Mesenteric fat pad (tissue), 1 donor: ENCODE results near the gene HUNK. TPM values are rescaled to one million over a fixed set of nuclear protein-coding genes. Genes with fewer than 3 reads are reported as not detected.

Experiments
- DNase-seq: peaks from one replicate; pipeline ENCODE4 v3.0.0-alpha.2; 2020; ENCODE audit warnings: low spot score
- total RNA-seq: library from RNA; stranded (reverse); fragmentation: NEBNext Ultra II Directional; extraction: Animal tissue kit (Norgen Biotek cat#: 25700); gene quantifications from one replicate; pipeline ENCODE4 v1.2.1, GENCODE V29; 2021
- donor health status: DM: yes; HTN: yes; CAD: no.

The HUNK gene
- total RNA-seq, 1 donor from 2014 or later: 0.55 TPM

DNA sequence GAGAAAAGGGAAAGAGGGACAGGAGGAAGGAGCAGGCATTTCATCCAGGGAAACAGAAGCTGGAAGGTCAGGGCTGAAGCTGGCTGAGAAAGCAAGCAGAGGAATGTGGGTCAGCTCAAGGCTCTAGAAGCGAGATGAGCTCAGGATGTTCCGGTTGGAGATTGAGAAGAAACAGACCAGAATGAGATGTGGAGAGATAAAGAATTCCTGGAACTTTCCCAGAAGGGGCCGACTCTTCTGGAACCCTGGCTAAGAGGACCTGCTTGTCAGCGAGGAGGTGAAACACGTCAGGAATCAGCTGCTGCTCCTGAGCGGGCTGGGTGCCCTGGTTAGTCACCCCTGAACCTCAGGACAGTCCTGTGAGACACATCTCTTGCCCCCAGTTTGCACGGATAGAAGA, 75.9 kb downstream of the HUNK start:
- DNase-seq: no peak

GRCh38 chr21:31952828-31953227, 80.0 kb downstream of the HUNK start:
- no peak for DNase-seq

DNA sequence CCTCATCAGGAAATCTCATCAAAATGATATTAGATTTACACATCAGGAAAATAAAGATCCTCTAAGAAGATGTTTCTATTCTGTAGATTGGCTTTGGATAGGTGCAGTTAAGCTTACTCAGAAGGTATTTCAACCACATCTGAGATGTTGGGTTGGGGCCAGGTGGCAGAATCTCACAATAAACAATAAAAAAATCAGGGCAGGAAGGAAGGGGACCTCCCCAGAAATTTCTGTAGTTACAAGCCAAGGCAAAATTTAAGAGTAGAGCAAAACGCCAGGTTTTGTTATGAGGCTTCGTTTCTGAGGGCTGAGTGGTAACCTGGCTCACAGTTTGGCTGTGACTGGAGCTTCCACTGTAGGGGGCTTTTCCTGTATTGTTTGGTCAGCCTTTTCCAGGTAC, 84.8 kb downstream of the HUNK start:
- DNase-seq: no peak

GRCh38 chr21:31959881-31960280, 87.1 kb downstream of the HUNK start:
- no peak for DNase-seq

- no peak for DNase-seq
Measured at GRCh38 chr21:31961027-31961426, 88.2 kb downstream of the HUNK start.

- DNase-seq: no peak
Measured at GRCh38 chr21:31961704-31962103, 88.9 kb downstream of the HUNK start.

DNA sequence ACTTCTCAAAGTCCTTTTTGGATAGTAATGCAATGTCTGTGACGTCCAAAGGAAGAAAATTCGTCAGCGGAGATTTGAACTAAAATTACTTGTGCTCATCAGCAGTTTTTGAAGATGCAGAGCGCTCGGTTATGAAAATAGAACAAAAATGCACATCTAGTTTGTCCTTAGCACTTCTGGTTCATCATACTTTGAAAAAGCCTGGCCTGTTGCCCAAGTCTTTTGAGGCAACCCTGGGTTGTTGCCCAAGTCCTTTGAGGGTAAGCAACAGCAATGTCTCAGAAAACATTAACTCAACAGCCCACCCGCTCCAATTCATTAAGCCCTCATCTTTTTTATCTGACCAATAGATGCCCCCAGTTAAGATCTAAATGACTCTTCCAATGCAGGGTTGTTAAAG, 91.9 kb downstream of the HUNK start:
- no peak for DNase-seq

- no peak for DNase-seq
Measured at GRCh38 chr21:31967334-31967733, 94.5 kb downstream of the HUNK start.

DNA sequence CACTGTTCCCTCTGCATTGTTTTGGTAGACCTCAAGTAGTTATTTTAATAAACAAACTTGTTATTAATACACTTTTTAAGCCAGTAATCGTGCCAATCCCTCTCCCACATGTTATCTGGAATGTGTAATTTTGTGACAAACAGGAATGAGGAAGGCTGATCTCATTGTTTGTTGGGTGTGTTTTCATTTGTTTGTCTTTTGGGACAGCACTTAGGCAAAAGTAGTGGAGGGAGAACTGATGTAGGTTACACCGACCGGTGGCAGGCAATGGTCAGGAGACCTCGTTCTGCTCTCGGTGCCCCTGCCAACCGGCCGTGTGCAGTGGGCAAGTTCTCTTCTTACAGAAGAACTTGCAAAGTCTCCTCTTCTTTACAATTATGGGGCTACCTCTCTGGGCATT, 99.8 kb downstream of the HUNK start:
- DNase-seq: no peak

- DNase-seq: no peak
Measured at GRCh38 chr21:31973402-31973944, 100.7 kb downstream of the HUNK start.

DNA sequence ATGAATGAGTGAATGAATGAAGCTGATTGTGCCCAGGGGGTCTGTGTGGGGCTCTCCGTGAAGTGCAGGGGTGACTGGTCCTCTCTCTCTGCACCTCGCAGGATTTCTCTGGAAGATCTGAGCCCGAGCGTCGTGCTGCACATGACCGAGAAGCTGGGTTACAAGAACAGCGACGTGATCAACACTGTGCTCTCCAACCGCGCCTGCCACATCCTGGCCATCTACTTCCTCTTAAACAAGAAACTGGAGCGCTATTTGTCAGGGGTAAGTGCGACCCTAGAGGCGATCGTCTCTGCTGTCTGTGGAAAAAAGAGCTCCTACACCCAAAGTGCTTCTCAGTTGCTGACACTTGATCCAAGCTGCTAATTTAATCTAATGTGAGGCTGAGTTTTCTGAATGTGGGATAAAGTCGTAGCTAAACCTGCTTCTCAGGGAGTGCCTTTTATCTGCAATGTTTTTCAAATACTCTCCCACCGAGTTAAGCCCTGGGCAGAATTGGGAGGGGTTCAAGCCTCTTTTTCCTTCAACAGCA, 101.7 kb downstream of the HUNK start:
- DNase-seq: no peak

DNA sequence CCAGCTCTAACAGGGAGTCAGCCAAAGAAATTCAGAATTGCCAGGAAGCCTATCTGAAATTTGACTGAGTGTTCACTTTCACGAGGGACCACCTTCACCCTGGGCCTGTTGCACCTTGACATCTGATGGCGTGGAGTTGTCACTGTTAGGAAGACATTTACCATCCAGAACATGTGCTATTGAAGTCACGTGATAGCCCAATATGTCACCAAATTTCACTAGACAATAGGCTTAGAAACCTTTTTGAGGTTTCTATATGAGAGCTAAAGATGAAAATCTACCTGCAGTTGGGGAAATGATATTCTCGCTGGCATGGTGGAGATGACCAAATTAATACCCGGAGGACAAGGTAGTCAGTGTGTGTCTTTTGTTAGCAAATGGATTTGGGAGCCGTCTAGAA, 102.7 kb downstream of the HUNK start:
- DNase-seq: no peak

GRCh38 chr21:31977816-31978215, 105.0 kb downstream of the HUNK start:
- DNase-seq: no peak

- DNase-seq: no peak
Measured at GRCh38 chr21:31983120-31983519, 110.3 kb downstream of the HUNK start.

DNA sequence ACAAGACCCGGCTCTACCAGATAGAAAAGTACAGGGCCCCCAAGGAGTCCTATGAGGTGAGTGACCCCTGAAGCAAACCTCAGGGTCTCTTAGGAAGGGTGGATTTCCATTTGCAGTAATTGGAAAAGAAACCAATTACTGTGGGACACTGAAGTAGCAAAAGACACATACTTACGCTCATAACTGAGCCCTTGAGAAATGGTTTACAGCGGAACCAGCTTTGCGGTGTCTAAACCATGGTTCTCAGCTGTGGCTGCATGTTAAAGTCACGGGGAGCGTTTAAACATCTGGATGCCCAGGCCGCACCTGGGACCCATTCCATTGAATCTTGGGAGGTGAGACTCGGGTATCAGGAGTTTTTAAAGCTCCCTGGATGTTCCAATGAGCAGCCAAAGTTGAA, 110.7 kb downstream of the HUNK start:
- no peak for DNase-seq

- DNase-seq: no peak
Measured at GRCh38 chr21:31985398-31985797, 112.6 kb downstream of the HUNK start.

DNA sequence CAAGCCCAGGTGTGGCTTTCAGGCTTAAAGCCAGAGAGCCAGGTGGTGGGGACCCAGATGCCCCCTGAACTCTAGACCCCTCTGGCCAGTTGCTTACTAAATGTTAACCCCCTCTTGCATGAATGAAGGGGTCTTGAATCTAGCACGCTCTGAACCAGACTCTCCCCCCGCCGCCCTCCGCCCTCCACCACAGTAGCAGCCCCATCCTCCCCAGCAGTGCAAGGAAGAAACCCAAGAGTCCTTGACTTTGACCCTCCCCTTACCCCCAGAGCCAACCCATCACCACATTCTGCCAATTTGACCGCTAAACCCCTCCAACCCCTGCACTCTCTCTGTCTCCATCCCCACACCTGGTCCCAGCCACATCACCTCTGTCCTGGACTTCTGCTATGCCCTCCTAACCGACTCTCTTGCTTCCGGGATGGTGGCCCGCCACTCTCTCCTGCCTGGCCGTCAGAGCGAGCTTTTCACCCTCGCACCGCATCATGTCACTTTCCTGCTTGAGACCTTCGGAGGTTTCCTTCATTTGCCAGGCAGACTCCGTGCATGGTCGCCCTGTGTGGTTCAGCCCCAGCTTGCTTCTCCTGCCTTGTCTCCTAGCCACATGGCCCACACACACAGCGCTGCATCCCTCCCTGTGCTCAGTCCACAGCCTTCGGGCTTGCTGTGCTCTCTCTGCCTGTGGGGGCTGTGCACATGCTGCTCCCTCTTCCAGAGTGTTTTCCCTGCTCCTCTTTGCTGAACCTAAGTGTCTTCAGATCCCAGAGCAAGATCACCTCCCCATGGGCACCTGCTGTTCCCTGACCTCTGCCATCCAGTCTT, 113.4 kb downstream of the HUNK start:
- peak; percentile 67 for DNase-seq

- peak; percentile 62 for DNase-seq
Measured at GRCh38 chr21:31987696-31988095, 114.9 kb downstream of the HUNK start.

GRCh38 chr21:31988492-31989290, 115.9 kb downstream of the HUNK start:
- no peak for DNase-seq

- DNase-seq: peak; percentile 84
Measured at GRCh38 chr21:31991356-31992331, 118.8 kb downstream of the HUNK start.

GRCh38 chr21:31992391-31992790, 119.6 kb downstream of the HUNK start:
- peak; percentile 47 for DNase-seq
